Thyroid gland (tissue), 4 donors: Measurements from ENCODE around the gene ST6GALNAC4.

Experiments used
- CTCF ChIP-seq, 6 experiments: fragments of 200-600 bp in 3 of 6; fragments of 450-650 bp in 3 of 6; sonication (generic) in 3 of 6; IDR thresholded peaks; one replicate each; pipeline ENCODE4 v1.5.1; 2016 to 2019; ENCODE audit warnings: antibody characterized with exemption in 6 of 6, mild to moderate bottlenecking in 2 of 6, inconsistent platforms in 1 of 6, moderate library complexity in 1 of 6
- POLR2A ChIP-seq, 2 donors: fragments of 450-650 bp; IDR thresholded peaks; one replicate each; pipeline ENCODE4 v1.6.1; 2017; ENCODE audit warnings: antibody characterized with exemption in 2 of 2, mild to moderate bottlenecking in 2 of 2, moderate library complexity in 1 of 2

- TF ChIP-seq POLR2A (IDR thresholded peaks at IDR 0.05) (no peak), CTCF (IDR thresholded peaks at IDR 0.05) (no peak)
These were observed 24.0 kb downstream of the ST6GALNAC4 start for GRCh38 chr9:127892831-127893230.
